OCI-LY7 (cell line): ENCODE data around the gene ZBTB32. TPM values are rescaled to one million over a fixed set of nuclear protein-coding genes. Genes with fewer than 3 reads are reported as not detected.
"Not testable (repeated sequence)": the region's sequence is repeated elsewhere in the genome, so short reads cannot be mapped to it uniquely, and the experiment has no call there.

Source experiments
- BruUV-seq: library from RNA; stranded (reverse); fragments of 400-500 nt; replicated peaks from 2 replicates; lab custom pipeline; 2021; lab: Mats Ljungman, UMichigan
- CTCF ChIA-PET: fragments of 300-600 bp; sonication (Branson Sonifier 250); formaldehyde crosslinking; loops from one replicate; lab custom pipeline; 2022; ENCODE audit warnings: antibody characterized with exemption; ENCODE audit not compliant: unreplicated experiment; lab: Charles Lee
- POLR2A ChIA-PET: fragments of 300-600 bp; sonication (Branson Sonifier 250); formaldehyde crosslinking; loops from one replicate; lab custom pipeline; 2022; ENCODE audit warnings: antibody characterized with exemption; lab: Charles Lee
- DNase-seq: peaks from one replicate; pipeline ENCODE4 v3.0.0-alpha.2; 2015; ENCODE audit warnings: low spot score
- H2AFZ ChIP-seq: fragments of 200-600 bp; sonication (generic), shearing (Covaris generic); 2 replicates; pipeline ENCODE4 v1.6.1; 2014; ENCODE audit warnings: mild to moderate bottlenecking, antibody characterized with exemption, low read length, moderate library complexity
- H3K27ac ChIP-seq: fragments of 200-600 bp; sonication (generic); 2 replicates; pipeline ENCODE4 v1.5.1; 2014; ENCODE audit warnings: mixed run types, low read depth, mild to moderate bottlenecking, moderate library complexity, low read length, inconsistent platforms; ENCODE audit not compliant: poor library complexity, severe bottlenecking
- H3K36me3 ChIP-seq: fragments of 200-600 bp; sonication (generic); 2 replicates; pipeline ENCODE4 v1.6.1; 2014; ENCODE audit warnings: mild to moderate bottlenecking, antibody characterized with exemption, low read length, moderate library complexity, mixed read lengths; ENCODE audit not compliant: insufficient read depth
- H3K4me1 ChIP-seq: fragments of 200-600 bp; sonication (generic); 2 replicates; pipeline ENCODE4 v1.5.1; 2014; ENCODE audit warnings: mild to moderate bottlenecking, low read length; ENCODE audit not compliant: insufficient read depth, poor library complexity, severe bottlenecking
- H3K4me2 ChIP-seq: fragments of 200-600 bp; sonication (generic); 2 replicates; pipeline ENCODE4 v1.6.1; 2014; ENCODE audit warnings: mild to moderate bottlenecking, low read length
- H3K4me3 ChIP-seq: fragments of 200-600 bp; sonication (generic); 2 replicates; pipeline ENCODE4 v1.5.1; 2014; ENCODE audit warnings: mild to moderate bottlenecking, low read depth, low read length; ENCODE audit not compliant: poor library complexity, severe bottlenecking
- H3K79me2 ChIP-seq: fragments of 200-600 bp; sonication (generic); 2 replicates; pipeline ENCODE4 v1.6.1; 2016; ENCODE audit warnings: low read depth, mild to moderate bottlenecking, low read length, moderate library complexity, mixed read lengths; ENCODE audit not compliant: insufficient read depth
- H3K9me2 ChIP-seq: fragments of 200-600 bp; sonication (generic); 2 replicates; pipeline ENCODE4 v1.6.1; 2016; ENCODE audit warnings: mild to moderate bottlenecking, low read length, mixed read lengths; ENCODE audit not compliant: insufficient read depth
- H3K9me3 ChIP-seq: fragments of 200-600 bp; sonication (generic); 2 replicates; pipeline ENCODE4 v1.6.1; 2014; ENCODE audit warnings: mild to moderate bottlenecking, mixed run types, low read length, mixed read lengths
- H4K20me1 ChIP-seq: fragments of 200-600 bp; sonication (generic); 2 replicates; pipeline ENCODE4 v1.6.1; 2014; ENCODE audit warnings: mild to moderate bottlenecking, antibody characterized with exemption, low read length, moderate library complexity, mixed read lengths; ENCODE audit not compliant: insufficient read depth
- EZH2phosphoT487 ChIP-seq: fragments of 200-600 bp; sonication (generic); IDR thresholded peaks from 2 replicates; pipeline ENCODE4 v1.6.1; 2018; ENCODE audit warnings: low read depth, borderline replicate concordance, mild to moderate bottlenecking, mixed run types, antibody characterized with exemption, low read length, moderate library complexity, mixed read lengths
- intact Hi-C: fragments of 100-400 bp; cut with micrococcal nuclease; formaldehyde crosslinking; loops from one replicate; pipeline ENCODE4 v1.10.0; 2022; ENCODE audit not compliant: unreplicated experiment
- total RNA-seq, 2 experiments: library from RNA; depleted of rRNA in 1 of 2; stranded (reverse); fragments of >200 nt in 1 of 2; shearing (Covaris generic) in 1 of 2; gene quantifications; 2 replicates each; pipeline ENCODE4 v1.2.3, GENCODE V29; 2014 to 2022
- TF ChIP-seq, protein P1 (sequence below): fragments of 200-600 bp; sonication (generic); conservative IDR thresholded peaks from 2 replicates; pipeline ENCODE4 v1.5.1; 2014; ENCODE audit warnings: mild to moderate bottlenecking, antibody characterized with exemption, low read length, moderate library complexity, mixed read lengths

ZBTB32 gene
- total RNA-seq, 2 experiments from 2014 or later = not detected

DNA sequence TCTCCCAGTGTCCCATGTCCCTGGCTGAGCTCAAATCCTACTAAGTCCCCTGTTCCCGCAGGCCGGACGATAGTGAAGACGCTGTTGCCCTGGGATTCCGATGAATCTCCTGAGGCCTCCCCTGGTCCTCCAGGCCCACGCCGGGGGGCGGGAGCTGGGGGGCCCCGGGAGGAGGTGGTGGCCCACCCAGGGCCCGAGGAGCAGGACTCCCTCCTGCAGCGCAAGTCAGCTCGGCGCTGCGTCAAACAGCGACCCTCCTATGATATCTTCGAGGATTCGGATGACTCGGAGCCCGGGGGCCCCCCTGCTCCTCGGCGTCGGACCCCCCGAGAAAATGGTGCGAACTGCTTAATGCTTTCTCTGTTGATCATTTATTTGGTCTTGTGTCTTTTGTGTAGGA lies 19.3 kb downstream of the ZBTB32 start:
- TF ChIP-seq, protein P1, sequence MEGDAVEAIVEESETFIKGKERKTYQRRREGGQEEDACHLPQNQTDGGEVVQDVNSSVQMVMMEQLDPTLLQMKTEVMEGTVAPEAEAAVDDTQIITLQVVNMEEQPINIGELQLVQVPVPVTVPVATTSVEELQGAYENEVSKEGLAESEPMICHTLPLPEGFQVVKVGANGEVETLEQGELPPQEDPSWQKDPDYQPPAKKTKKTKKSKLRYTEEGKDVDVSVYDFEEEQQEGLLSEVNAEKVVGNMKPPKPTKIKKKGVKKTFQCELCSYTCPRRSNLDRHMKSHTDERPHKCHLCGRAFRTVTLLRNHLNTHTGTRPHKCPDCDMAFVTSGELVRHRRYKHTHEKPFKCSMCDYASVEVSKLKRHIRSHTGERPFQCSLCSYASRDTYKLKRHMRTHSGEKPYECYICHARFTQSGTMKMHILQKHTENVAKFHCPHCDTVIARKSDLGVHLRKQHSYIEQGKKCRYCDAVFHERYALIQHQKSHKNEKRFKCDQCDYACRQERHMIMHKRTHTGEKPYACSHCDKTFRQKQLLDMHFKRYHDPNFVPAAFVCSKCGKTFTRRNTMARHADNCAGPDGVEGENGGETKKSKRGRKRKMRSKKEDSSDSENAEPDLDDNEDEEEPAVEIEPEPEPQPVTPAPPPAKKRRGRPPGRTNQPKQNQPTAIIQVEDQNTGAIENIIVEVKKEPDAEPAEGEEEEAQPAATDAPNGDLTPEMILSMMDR = no peak
- no peak for TF ChIP-seq EZH2phosphoT487
- H3K4me1 ChIP-seq = peaks cover 8% of the 10 kb centered on the region
- H4K20me1 ChIP-seq = peaks cover 6% of the 10 kb centered on the region
- no peaks in the 10 kb centered on the region for H3K9me2 ChIP-seq
- ChIA-PET POLR2A (no interaction called here), CTCF (no interaction called here)
- no peak overlapping the region for H3K4me3 ChIP-seq
- H3K79me2 ChIP-seq = peaks cover 12% of the 10 kb centered on the region
- H3K27ac ChIP-seq = no peak overlapping the region
- H3K36me3 ChIP-seq = peaks cover 88% of the 10 kb centered on the region
- DNase-seq = no peak
- H3K9me3 ChIP-seq = no peaks in the 10 kb centered on the region
- H2AFZ ChIP-seq = no peak overlapping the region
- intact Hi-C loops = no loop called here
- no peak overlapping the region for H3K4me2 ChIP-seq
- BruUV-seq = no TSS peak

GRCh38 chr19:35724132-35724531 lies 19.8 kb downstream of the ZBTB32 start:
- H4K20me1 ChIP-seq, POLR2A ChIA-PET, intact Hi-C loops, H3K27ac ChIP-seq, H3K9me3 ChIP-seq, CTCF ChIA-PET, H3K4me1 ChIP-seq, H2AFZ ChIP-seq, H3K9me2 ChIP-seq, H3K79me2 ChIP-seq, BruUV-seq, DNase-seq, H3K4me3 ChIP-seq, H3K4me2 ChIP-seq: not testable (repeated sequence)
- H3K36me3 ChIP-seq = peaks cover 92% of the 10 kb centered on the region

DNA sequence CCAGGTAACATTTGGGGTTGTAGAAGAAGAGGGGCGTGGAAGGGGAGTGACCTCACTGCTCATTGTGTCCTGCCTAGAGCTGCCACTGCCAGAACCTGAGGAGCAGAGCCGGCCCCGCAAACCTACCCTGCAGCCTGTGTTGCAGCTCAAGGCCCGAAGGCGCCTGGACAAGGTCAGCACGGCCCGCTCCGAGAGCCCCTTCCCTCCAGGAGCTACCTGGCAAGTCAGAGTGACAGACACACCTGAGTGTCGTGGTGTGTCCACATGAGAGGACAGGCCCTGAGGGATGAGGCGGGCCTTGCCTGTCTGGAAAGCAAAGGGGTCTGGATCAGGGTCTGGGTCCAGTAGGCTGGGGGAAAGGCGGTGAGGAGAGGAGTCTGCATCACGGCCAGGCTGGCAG lies 20.2 kb downstream of the ZBTB32 start:
- Histone ChIP-seq H4K20me1 (no peaks in the 10 kb centered on the region), H3K9me3 (no peaks in the 10 kb centered on the region), H2AFZ (no peak overlapping the region), H3K4me2 (no peak overlapping the region), H3K79me2 (peaks cover 3% of the 10 kb centered on the region), H3K36me3 (peaks cover 93% of the 10 kb centered on the region), H3K4me3 (no peak overlapping the region), H3K27ac (no peak overlapping the region), H3K4me1 (peaks cover under 1% of the 10 kb centered on the region), H3K9me2 (no peaks in the 10 kb centered on the region)
- ChIA-PET CTCF (no interaction called here), POLR2A (no interaction called here)
- BruUV-seq = no TSS peak
- intact Hi-C loops = no loop called here
- TF ChIP-seq, protein P1 = no peak
- no peak for TF ChIP-seq EZH2phosphoT487
- no peak for DNase-seq
